ENCODE data around the gene PHB1.
"Not testable (repeated sequence)": the region's sequence is repeated elsewhere in the genome, so short reads cannot be mapped to it uniquely, and the experiment has no call there.

Gene PHB1

GRCh38 chr17:49435671-49436029, 21.0 kb upstream of the PHB1 start:
- DNase-seq (ENCODE audit: low read depth), result no peak
- H3K4me3 ChIP-seq (replicated peaks; ENCODE audit: low read depth, low read length), result no peak overlapping the region
- TF ChIP-seq CTCF (IDR thresholded peaks at IDR 0.05; ENCODE audit: low read length, missing control alignments), result no peak

- DNase-seq (ENCODE audit: low read depth), result peak; percentile 61
- no peak overlapping the region for H3K4me3 ChIP-seq (replicated peaks; ENCODE audit: low read depth, low read length)
- peak; percentile 67 for TF ChIP-seq CTCF (IDR thresholded peaks at IDR 0.05; ENCODE audit: low read length, missing control alignments)
Observed at GRCh38 chr17:49434821-49435670, 20.4 kb upstream of the PHB1 start.

- H3K4me3 ChIP-seq (replicated peaks; ENCODE audit: low read depth, low read length), result no peak overlapping the region
- DNase-seq (ENCODE audit: low read depth), result no peak
Observed at GRCh38 chr17:49433000-49433694, 18.5 kb upstream of the PHB1 start.

GRCh38 chr17:49431743-49432142, 17.1 kb upstream of the PHB1 start:
- no peak overlapping the region for H3K4me3 ChIP-seq (replicated peaks; ENCODE audit: low read depth, low read length)
- no peak for DNase-seq (ENCODE audit: low read depth)
- no peak for TF ChIP-seq CTCF (IDR thresholded peaks at IDR 0.05; ENCODE audit: low read length, missing control alignments)

More at GRCh38 chr17:49433000-49433694, 18.5 kb upstream of the PHB1 start:
- TF ChIP-seq CTCF (IDR thresholded peaks at IDR 0.05; ENCODE audit: low read length, missing control alignments), result no peak

GRCh38 chr17:49425004-49425286, 10.3 kb upstream of the PHB1 start:
- no peak for DNase-seq (ENCODE audit: low read depth)
- TF ChIP-seq CTCF (IDR thresholded peaks at IDR 0.05; ENCODE audit: low read length, missing control alignments), result no peak
- no peak overlapping the region for H3K4me3 ChIP-seq (replicated peaks; ENCODE audit: low read depth, low read length)

GRCh38 chr17:49424276-49425003, 9.8 kb upstream of the PHB1 start:
- not testable (repeated sequence) for H3K4me3 ChIP-seq (replicated peaks; ENCODE audit: low read depth, low read length); DNase-seq (ENCODE audit: low read depth)

- H3K4me3 ChIP-seq (replicated peaks; ENCODE audit: low read depth, low read length), result no peak overlapping the region
- TF ChIP-seq CTCF (IDR thresholded peaks at IDR 0.05; ENCODE audit: low read length, missing control alignments), result no peak
- DNase-seq (ENCODE audit: low read depth), result no peak
Observed at GRCh38 chr17:49422714-49423113, 8.0 kb upstream of the PHB1 start.

GRCh38 chr17:49419761-49420160, 5.1 kb upstream of the PHB1 start:
- H3K4me3 ChIP-seq (replicated peaks; ENCODE audit: low read depth, low read length); DNase-seq (ENCODE audit: low read depth): not testable (repeated sequence)

GRCh38 chr17:49418754-49419740, 4.4 kb upstream of the PHB1 start:
- not testable (repeated sequence) for DNase-seq (ENCODE audit: low read depth); H3K4me3 ChIP-seq (replicated peaks; ENCODE audit: low read depth, low read length)

All from fibroblast of pulmonary artery (primary cell).